Mesenchymal stem cell (in vitro differentiated cells and primary cell): Measurements from ENCODE around the gene ALG9. TPM values are rescaled to one million over a fixed set of nuclear protein-coding genes. Genes with fewer than 3 reads are reported as not detected.

ENCODE experiments used
- DNase-seq: peaks from one replicate; pipeline ENCODE4 v3.0.0-alpha.2; 2013
- H2AFZ ChIP-seq: one replicate; pipeline ENCODE4 v1.6.1; 2013; ENCODE audit warnings: low read depth, mild to moderate bottlenecking, control low read depth, inconsistent platforms, low read length, moderate library complexity
- H2AK5ac ChIP-seq: 2 replicates; pipeline ENCODE4 v1.6.1; 2013; ENCODE audit warnings: low read length, moderate library complexity, mild to moderate bottlenecking, inconsistent platforms; ENCODE audit not compliant: severe bottlenecking
- H2BK120ac ChIP-seq: one replicate; pipeline ENCODE4 v1.6.1; 2013; ENCODE audit warnings: low read depth, mild to moderate bottlenecking, inconsistent platforms, low read length, moderate library complexity
- H2BK12ac ChIP-seq, 2 experiments: one replicate each; pipeline ENCODE4 v1.6.1; 2013; ENCODE audit warnings: inconsistent platforms in 2 of 2, low read length in 2 of 2, mild to moderate bottlenecking in 2 of 2, moderate library complexity in 2 of 2, control low read depth in 1 of 2
- H2BK15ac ChIP-seq: one replicate; pipeline ENCODE4 v1.6.1; 2013; ENCODE audit warnings: mild to moderate bottlenecking, low read depth, inconsistent platforms; ENCODE audit not compliant: poor library complexity, severe bottlenecking
- H2BK5ac ChIP-seq: 2 replicates; pipeline ENCODE4 v1.6.1; 2013; ENCODE audit warnings: low read depth, mild to moderate bottlenecking, low read length, control low read depth, inconsistent platforms; ENCODE audit not compliant: poor library complexity, severe bottlenecking
- H3K14ac ChIP-seq, 2 experiments: one replicate each; pipeline ENCODE4 v1.6.1; 2013; ENCODE audit warnings: inconsistent platforms in 2 of 2, low read length in 2 of 2, control low read depth in 1 of 2, mild to moderate bottlenecking in 1 of 2, moderate library complexity in 1 of 2
- H3K18ac ChIP-seq, 2 experiments: one replicate each; pipeline ENCODE4 v1.6.1; 2013; ENCODE audit warnings: inconsistent platforms in 2 of 2, low read length in 2 of 2, control low read depth in 1 of 2, low read depth in 1 of 2, mild to moderate bottlenecking in 1 of 2
- H3K23ac ChIP-seq, 2 experiments: one replicate each; pipeline ENCODE4 v1.6.1; 2013; ENCODE audit warnings: inconsistent platforms in 2 of 2, low read length in 2 of 2, mild to moderate bottlenecking in 2 of 2, moderate library complexity in 2 of 2, control low read depth in 1 of 2
- H3K27ac ChIP-seq: 2 replicates; pipeline ENCODE4 v1.5.1; 2013; ENCODE audit warnings: mild to moderate bottlenecking, moderate library complexity, low read length, control low read depth, inconsistent platforms; ENCODE audit not compliant: poor library complexity, severe bottlenecking
- H3K27me3 ChIP-seq, 2 experiments: 2 replicates each; pipeline versions ENCODE4 v1.6.1 to v1.7.0; 2013; ENCODE audit warnings: low read length in 2 of 2, mild to moderate bottlenecking in 2 of 2, moderate library complexity in 2 of 2, control low read depth in 1 of 2, inconsistent platforms in 1 of 2; ENCODE audit not compliant: control insufficient read depth in 1 of 2, insufficient read depth in 1 of 2
- H3K36me3 ChIP-seq, 2 experiments: 2 replicates each; pipeline versions ENCODE4 v1.6.1 to v1.7.0; 2013; ENCODE audit warnings: low read length in 2 of 2, control low read depth in 1 of 2, inconsistent platforms in 1 of 2, low read depth in 1 of 2, mild to moderate bottlenecking in 1 of 2; ENCODE audit not compliant: insufficient read depth in 2 of 2, control insufficient read depth in 1 of 2
- H3K4ac ChIP-seq, 2 experiments: one replicate each; pipeline ENCODE4 v1.6.1; 2013; ENCODE audit warnings: inconsistent platforms in 2 of 2, low read length in 2 of 2, mild to moderate bottlenecking in 2 of 2, moderate library complexity in 2 of 2, control low read depth in 1 of 2, low read depth in 1 of 2
- H3K4me1 ChIP-seq: 2 replicates; pipeline ENCODE4 v1.6.1; 2013; ENCODE audit warnings: low read depth, low read length, control low read depth; ENCODE audit not compliant: control insufficient read depth, insufficient read depth
- H3K4me2 ChIP-seq: 2 replicates; pipeline ENCODE4 v1.6.1; 2013; ENCODE audit warnings: low read length, mild to moderate bottlenecking, inconsistent platforms; ENCODE audit not compliant: poor library complexity, severe bottlenecking
- H3K4me3 ChIP-seq, 2 experiments: 2 replicates each; pipeline versions ENCODE4 v1.5.1 to v1.7.0; 2013; ENCODE audit warnings: low read length in 2 of 2, mild to moderate bottlenecking in 2 of 2, control low read depth in 1 of 2, low read depth in 1 of 2; ENCODE audit not compliant: insufficient read depth in 1 of 2
- H3K79me1 ChIP-seq: replicated peaks from 2 replicates; pipeline ENCODE4 v1.6.1; 2013; ENCODE audit warnings: mild to moderate bottlenecking, control low read depth, low read length, inconsistent platforms; ENCODE audit not compliant: poor library complexity, severe bottlenecking
- H3K9ac ChIP-seq: 2 replicates; pipeline ENCODE4 v1.7.0; 2013; ENCODE audit warnings: mild to moderate bottlenecking, low read length, moderate library complexity
- H3K9me3 ChIP-seq: 2 replicates; pipeline ENCODE4 v1.7.0; 2013; ENCODE audit warnings: mild to moderate bottlenecking, low read length; ENCODE audit not compliant: control insufficient read depth
- H4K8ac ChIP-seq: one replicate; pipeline ENCODE4 v1.6.1; 2013; ENCODE audit warnings: inconsistent platforms, mild to moderate bottlenecking, low read length, moderate library complexity
- H4K91ac ChIP-seq: one replicate; pipeline ENCODE4 v1.6.1; 2013; ENCODE audit warnings: mild to moderate bottlenecking, low read length, inconsistent platforms
- WGBS: methylation state at CpG from one replicate; pipeline ENCODE4 v1.1.7; 2013; ENCODE audit warnings: mixed read lengths; 5-methylcytosine and 5-hydroxymethylcytosine counted together
- polyA plus RNA-seq, 2 experiments: library from polyadenylated mRNA; stranded (reverse); fragments of 200-250 nt; gene quantifications; one replicate each; pipeline ENCODE4 v1.2.3, GENCODE V29; 2013

The ALG9 gene, protein sequence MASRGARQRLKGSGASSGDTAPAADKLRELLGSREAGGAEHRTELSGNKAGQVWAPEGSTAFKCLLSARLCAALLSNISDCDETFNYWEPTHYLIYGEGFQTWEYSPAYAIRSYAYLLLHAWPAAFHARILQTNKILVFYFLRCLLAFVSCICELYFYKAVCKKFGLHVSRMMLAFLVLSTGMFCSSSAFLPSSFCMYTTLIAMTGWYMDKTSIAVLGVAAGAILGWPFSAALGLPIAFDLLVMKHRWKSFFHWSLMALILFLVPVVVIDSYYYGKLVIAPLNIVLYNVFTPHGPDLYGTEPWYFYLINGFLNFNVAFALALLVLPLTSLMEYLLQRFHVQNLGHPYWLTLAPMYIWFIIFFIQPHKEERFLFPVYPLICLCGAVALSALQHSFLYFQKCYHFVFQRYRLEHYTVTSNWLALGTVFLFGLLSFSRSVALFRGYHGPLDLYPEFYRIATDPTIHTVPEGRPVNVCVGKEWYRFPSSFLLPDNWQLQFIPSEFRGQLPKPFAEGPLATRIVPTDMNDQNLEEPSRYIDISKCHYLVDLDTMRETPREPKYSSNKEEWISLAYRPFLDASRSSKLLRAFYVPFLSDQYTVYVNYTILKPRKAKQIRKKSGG
- 42.4 TPM for polyA plus RNA-seq (2013, experiment 1 of 2)
- 43.8 TPM for polyA plus RNA-seq (2013, experiment 2 of 2)

DNA sequence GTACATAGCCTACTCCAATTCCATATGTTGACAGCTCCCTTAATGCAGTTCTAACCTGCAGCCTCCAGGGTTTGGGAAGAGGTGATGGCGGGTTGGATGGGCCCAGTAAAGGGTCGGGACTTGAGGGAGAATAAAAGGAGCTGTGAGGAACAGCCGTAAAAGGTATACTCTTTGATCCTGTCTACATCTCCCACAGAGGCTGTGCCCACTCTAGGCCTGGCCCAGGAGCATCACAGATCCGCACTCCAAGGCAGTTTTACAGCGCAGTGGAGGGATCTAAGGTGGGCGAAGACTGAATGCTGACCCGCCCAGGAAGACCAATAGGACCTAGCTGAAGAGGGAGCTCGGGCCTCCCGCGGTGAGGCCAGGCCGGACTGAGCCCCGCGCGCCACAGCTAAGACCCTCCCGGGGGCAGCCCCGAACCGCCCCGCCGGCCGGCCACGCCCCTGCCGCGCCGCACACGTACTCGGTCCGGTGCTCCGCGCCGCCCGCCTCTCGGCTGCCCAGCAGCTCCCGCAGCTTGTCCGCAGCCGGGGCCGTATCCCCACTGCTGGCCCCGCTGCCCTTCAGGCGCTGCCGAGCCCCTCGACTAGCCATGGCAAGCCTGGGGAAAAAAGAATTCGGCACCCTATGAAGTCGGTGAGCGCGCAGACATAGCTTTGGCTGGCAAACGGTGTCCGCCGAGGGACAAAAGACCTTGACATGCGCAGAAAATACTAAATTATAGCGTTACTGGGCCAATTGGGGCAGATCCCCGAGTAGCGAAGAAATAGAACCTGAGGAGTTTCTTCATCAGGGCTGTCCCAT is at the start of gene ALG9:
TSS of gene ALG9 (minus strand) at position 696 of the 807 bp plus-strand sequence. CDS start at position 597, 99 bp downstream.
- H3K4me2 ChIP-seq = peak within 1 kb of the TSS; percentile 77
- peaks cover 3% of the 10 kb centered on the region for H3K4me1 ChIP-seq
- H4K91ac ChIP-seq = peak within 1 kb of the TSS; percentile 94
- peak within 1 kb of the TSS; percentile 2 for H2BK120ac ChIP-seq
- H2BK15ac ChIP-seq = no peak within 1 kb of the TSS
- peak within 1 kb of the TSS; percentile 94 to 98 for H3K4me3 ChIP-seq
- peak within 1 kb of the TSS in 1 of 2 experiments; percentile 100 for H3K14ac ChIP-seq
- peaks cover 7 to 40% of the 10 kb centered on the region in 2 experiments for H3K36me3 ChIP-seq
- H3K9ac ChIP-seq = peak within 1 kb of the TSS; percentile 92
- peak within 1 kb of the TSS in 1 of 2 experiments; percentile 85 for H3K23ac ChIP-seq
- H2BK5ac ChIP-seq = peak within 1 kb of the TSS; percentile 93
- H3K27ac ChIP-seq = peak within 1 kb of the TSS; percentile 83
- peak; percentile 89 for DNase-seq
- peak within 1 kb of the TSS; percentile 97 for H2AFZ ChIP-seq
- H3K9me3 ChIP-seq = no peaks in the 10 kb centered on the region
- H3K18ac ChIP-seq = peak within 1 kb of the TSS; percentile 99 to 100
- H3K79me1 ChIP-seq = peaks cover 12% of the 10 kb centered on the region
- WGBS = under 1% methylated on average over 50 of the region's 51 CpGs
- peak within 1 kb of the TSS; percentile 76 to 95 for H3K4ac ChIP-seq
- no peaks in the 10 kb centered on the region for H3K27me3 ChIP-seq
- H2AK5ac ChIP-seq = no peak within 1 kb of the TSS
- H4K8ac ChIP-seq = peak within 1 kb of the TSS; percentile 99
- H2BK12ac ChIP-seq = peak within 1 kb of the TSS in 1 of 2 experiments; percentile 77

DNA sequence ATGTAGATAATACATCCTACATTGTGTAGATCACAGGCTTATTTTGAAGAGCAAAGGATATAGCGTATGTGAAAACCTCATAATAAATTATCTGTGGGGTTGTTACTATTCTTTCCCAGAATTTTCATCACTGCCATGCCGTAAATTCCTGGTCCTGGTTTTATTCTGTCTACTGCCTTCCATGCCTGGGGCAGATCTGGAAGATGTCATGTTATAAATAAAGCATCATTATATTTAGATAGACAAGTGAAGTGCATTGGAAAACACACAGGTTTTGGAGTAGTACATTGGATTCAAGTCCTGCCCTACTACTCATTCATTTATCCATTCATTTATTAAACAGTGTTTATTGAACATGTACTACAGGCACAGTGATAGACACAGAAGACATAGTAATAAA is 49.5 kb upstream of the ALG9 start:
- H2BK5ac ChIP-seq = no peak overlapping the region
- no peak for DNase-seq
- H3K18ac ChIP-seq = no peak overlapping the region
- H2BK15ac ChIP-seq = no peak overlapping the region
- no peak overlapping the region for H2AFZ ChIP-seq
- H2BK12ac ChIP-seq = no peak overlapping the region
- H2BK120ac ChIP-seq = no peak overlapping the region
- H3K23ac ChIP-seq = no peak overlapping the region
- no peak overlapping the region for H2AK5ac ChIP-seq
- H3K9me3 ChIP-seq = no peaks in the 10 kb centered on the region
- H3K4me1 ChIP-seq = peaks cover 6% of the 10 kb centered on the region
- H3K27me3 ChIP-seq = no peaks in the 10 kb centered on the region
- no peak overlapping the region for H4K91ac ChIP-seq
- no peak overlapping the region for H3K4me3 ChIP-seq
- H3K9ac ChIP-seq = no peak overlapping the region
- no peak overlapping the region for H3K4ac ChIP-seq
- H3K4me2 ChIP-seq = no peak overlapping the region
- WGBS = no CpG with 5 or more reads among the region's 2 CpGs
- peaks cover 0 to 5% of the 10 kb centered on the region in 2 experiments for H3K36me3 ChIP-seq
- no peak overlapping the region for H3K27ac ChIP-seq
- no peak overlapping the region for H4K8ac ChIP-seq
- H3K14ac ChIP-seq = no peak overlapping the region
- H3K79me1 ChIP-seq = no peaks in the 10 kb centered on the region

DNA sequence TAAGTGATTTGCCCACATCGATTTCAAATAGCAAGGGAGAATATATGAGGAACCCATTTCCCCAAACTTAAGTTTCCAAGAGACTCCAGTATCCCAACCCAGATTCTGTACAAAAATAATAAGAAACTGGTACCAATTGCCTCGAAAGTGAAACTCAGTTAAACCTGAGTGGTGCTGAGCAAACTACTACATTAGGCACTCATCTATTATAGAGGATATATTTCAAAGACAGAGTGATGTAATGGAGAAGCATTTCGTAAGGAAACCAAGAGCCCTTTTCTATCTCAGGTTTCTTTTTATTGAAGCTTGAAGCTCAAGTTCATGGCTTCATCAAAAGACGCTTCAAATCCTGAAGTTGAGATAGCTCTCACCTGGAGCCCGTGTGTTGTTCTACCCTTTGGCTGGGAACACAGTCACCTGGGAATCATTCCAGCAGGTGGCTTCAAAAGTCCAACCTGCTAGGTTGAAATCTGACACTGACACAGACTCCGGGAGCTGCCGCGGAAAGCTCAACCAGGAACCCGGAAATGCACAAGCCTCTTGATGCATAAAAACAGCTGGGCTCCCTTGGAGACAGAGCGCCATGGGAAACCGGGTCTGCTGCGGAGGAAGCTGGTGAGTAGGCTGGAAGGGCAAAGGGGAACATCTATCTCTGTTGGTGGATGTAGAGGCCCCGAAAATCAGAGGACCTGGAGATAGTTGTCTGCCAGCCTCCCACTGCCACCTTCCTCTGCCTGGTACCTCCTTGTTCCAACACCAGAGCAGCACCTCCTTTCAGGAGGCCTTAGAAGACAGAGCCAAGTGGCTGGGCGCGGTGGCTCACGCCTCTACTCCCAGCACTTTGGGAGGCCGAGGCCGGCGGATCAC is 47.2 kb upstream of the ALG9 start, which contains the start of gene C11orf52:
TSS of gene C11orf52 (plus strand) at position 524 of the 867 bp plus-strand sequence. CDS start at position 584, 60 bp downstream.
- H2BK12ac ChIP-seq = no peak within 1 kb of the TSS
- no peaks in the 10 kb centered on the region for H3K27me3 ChIP-seq
- H3K27ac ChIP-seq = no peak within 1 kb of the TSS
- no peak within 1 kb of the TSS for H2BK5ac ChIP-seq
- no peak within 1 kb of the TSS for H2BK120ac ChIP-seq
- H3K4me3 ChIP-seq = peak within 1 kb of the TSS in 1 of 2 experiments; percentile 20
- H3K14ac ChIP-seq = no peak within 1 kb of the TSS
- H2AFZ ChIP-seq = no peak within 1 kb of the TSS
- H3K4me2 ChIP-seq = peak within 1 kb of the TSS; percentile 46
- peaks cover 4% of the 10 kb centered on the region for H3K4me1 ChIP-seq
- WGBS = 65% methylated on average over 18 of the region's 19 CpGs
- DNase-seq = peak; percentile 31
- peak within 1 kb of the TSS; percentile 8 for H3K9ac ChIP-seq
- no peak within 1 kb of the TSS for H2BK15ac ChIP-seq
- no peak within 1 kb of the TSS for H4K91ac ChIP-seq
- peaks cover 0 to 11% of the 10 kb centered on the region in 2 experiments for H3K36me3 ChIP-seq
- no peaks in the 10 kb centered on the region for H3K9me3 ChIP-seq
- no peak within 1 kb of the TSS for H3K4ac ChIP-seq
- no peak within 1 kb of the TSS for H3K23ac ChIP-seq
- no peak within 1 kb of the TSS for H3K18ac ChIP-seq
- peak within 1 kb of the TSS; percentile 27 for H4K8ac ChIP-seq
- no peaks in the 10 kb centered on the region for H3K79me1 ChIP-seq
- no peak within 1 kb of the TSS for H2AK5ac ChIP-seq
